Measurements from ENCODE around the gene IGSF22. TPM values are rescaled to one million over a fixed set of nuclear protein-coding genes. Genes with fewer than 3 reads are reported as not detected.

The IGSF22 gene
- total and polyA plus RNA-seq, 2 of the 13 experiments (the other 11 are each of a cell fraction or from before 2014, with no cell fraction given): not detected

- ATAC-seq: no peak
- H3K4me1 ChIP-seq (ENCODE audit: insufficient read depth, low read length): no peaks in the 10 kb centered on the region
- H4K20me1 ChIP-seq (ENCODE audit: insufficient read depth, low read length): no peaks in the 10 kb centered on the region
- no peak overlapping the region for H2AFZ ChIP-seq (ENCODE audit: low read length)
- TF ChIP-seq HNRNPLL (IDR thresholded peaks at IDR 0.05; ENCODE audit: low read depth, low read length, poor library complexity, severe bottlenecking) (no peak), CBX1 (IDR thresholded peaks at IDR 0.05; ENCODE audit: low read depth) (no peak), RBM39 (IDR thresholded peaks at IDR 0.05; ENCODE audit: low read depth, low read length, poor library complexity, severe bottlenecking) (no peak), GLMP (CRISPR knock-in tag; IDR thresholded peaks at IDR 0.05; ENCODE audit: borderline replicate concordance) (no peak), ZNF468 (CRISPR knock-in tag; IDR thresholded peaks at IDR 0.05) (no peak), MAFF (IDR thresholded peaks at IDR 0.05; ENCODE audit: low read depth, low read length) (no peak), ZNF337 (CRISPR knock-in tag; IDR thresholded peaks at IDR 0.05; ENCODE audit: borderline replicate concordance, low read depth) (no peak), ZNF776 (CRISPR knock-in tag; IDR thresholded peaks at IDR 0.05) (no peak), PHB2 (IDR thresholded peaks at IDR 0.05; ENCODE audit: partially characterized antibody) (no peak), NFRKB (IDR thresholded peaks at IDR 0.05) (no peak), ZSCAN25 (CRISPR knock-in tag; IDR thresholded peaks at IDR 0.05) (no peak), NR2F1 (CRISPR knock-in tag; IDR thresholded peaks at IDR 0.05) (no peak), ZNF777 (CRISPR knock-in tag; IDR thresholded peaks at IDR 0.05) (no peak), E2F1 (CRISPR knock-in tag; IDR thresholded peaks at IDR 0.05) (no peak), NFKB2 (CRISPR knock-in tag; IDR thresholded peaks at IDR 0.05; ENCODE audit: borderline replicate concordance) (no peak), ZNF510 (CRISPR knock-in tag; IDR thresholded peaks at IDR 0.05; ENCODE audit: low read depth) (no peak), ZKSCAN5 (CRISPR knock-in tag; IDR thresholded peaks at IDR 0.05) (no peak), KDM6A (CRISPR knock-in tag; IDR thresholded peaks at IDR 0.05; ENCODE audit: low read depth) (no peak), TOPORS (CRISPR knock-in tag; IDR thresholded peaks at IDR 0.05) (no peak), HCFC1 (IDR thresholded peaks at IDR 0.05; ENCODE audit: low read depth, low read length) (no peak)
- H3K27me3 ChIP-seq (ENCODE audit: control insufficient read depth in 1 of 2, insufficient read depth in 2 of 2, low read length in 2 of 2): peaks cover 9 to 58% of the 10 kb centered on the region in 2 experiments; a peak in 4 of 5 replicates
- WGBS (ENCODE audit: low lambda C conversion rate): 83% methylated on average over 1 of the region's 10 CpGs
- ChIA-PET CTCF (ENCODE audit: low intra/inter-chr PET ratio, low total read pairs) (no interaction called here), POLR2A (no interaction called here)
- H3K4me3 ChIP-seq (replicated peaks in 1 of 3; ENCODE audit: insufficient read depth in 1 of 3, low read depth in 2 of 3, low read length in 3 of 3): no peak overlapping the region
- in situ Hi-C loops (cut with HindIII; ENCODE audit: extremely low pct_ligation_motif_present, low pct_unique_long_range_greater_than_20kb) (no loop called here), intact Hi-C loops (cut with micrococcal nuclease; ENCODE audit: unreplicated experiment) (no loop called here)
- H3K36me3 ChIP-seq (replicated peaks in 1 of 2; ENCODE audit: control insufficient read depth in 1 of 2, insufficient read depth in 2 of 2, low read length in 2 of 2): no peaks in the 10 kb centered on the region
- H3K27ac ChIP-seq (ENCODE audit: extremely low read length, insufficient read depth, low read length): no peak overlapping the region
- H3K9ac ChIP-seq (ENCODE audit: insufficient read depth, low read depth, low read length): no peak overlapping the region
- no peaks in the 10 kb centered on the region for H3K79me2 ChIP-seq (ENCODE audit: insufficient read depth, low read length)
- H3K4me2 ChIP-seq (ENCODE audit: low read depth, low read length): no peak overlapping the region
- no peak for FAIRE-seq
- BruUV-seq (replicated peaks): no TSS peak
- DNase-seq (ENCODE audit: low spot score): no peak
- H3K9me3 ChIP-seq (ENCODE audit: low read length): no peaks in the 10 kb centered on the region
Measured at GRCh38 chr11:18743365-18743764, 17.4 kb upstream of the IGSF22 start.

Data from HepG2 (cell line).